SK-N-MC (cell line): ENCODE measurements around the gene KCNC2.

Experiments used
- EZH2 ChIP-seq: fragments of 200-600 bp; sonication (generic); IDR thresholded peaks from one replicate; pipeline ENCODE4 v1.6.1; 2017; ENCODE audit warnings: antibody characterized with exemption
- FOXP2 ChIP-seq: optimal IDR thresholded peaks from 2 replicates; pipeline ENCODE3; 2011; ENCODE audit warnings: mild to moderate bottlenecking, moderate library complexity; ENCODE audit not compliant: insufficient read depth; ENCODE audit errors: extremely low read length, control extremely low read depth
- POLR2AphosphoS5 ChIP-seq: IDR thresholded peaks from 2 replicates; pipeline ENCODE4 v1.6.1; 2012; ENCODE audit warnings: mild to moderate bottlenecking, low read depth, low read length, borderline replicate concordance

- TF ChIP-seq POLR2AphosphoS5 (no peak), EZH2 (no peak), FOXP2 (no peak)
Observed at GRCh38 chr12:75207338-75208083, 2.1 kb downstream of the KCNC2 start.
